ENCODE results near the gene TMED1. TPM values are rescaled to one million over a fixed set of nuclear protein-coding genes. Genes with fewer than 3 reads are reported as not detected.

TMED1 gene
- total and polyA plus RNA-seq, 9 of the 15 experiments (the other 6 are each of a cell fraction or from before 2014, with no cell fraction given): 0.86 to 30.2 (median 23.5) TPM

- no peak for TF ChIP-seq E2F1 (CRISPR knock-in tag; IDR thresholded peaks at IDR 0.05)
- TF ChIP-seq ZNF174 (CRISPR knock-in tag; IDR thresholded peaks at IDR 0.05): no peak
- TF ChIP-seq ZNF699 (CRISPR knock-in tag; IDR thresholded peaks at IDR 0.05; ENCODE audit: insufficient replicate concordance): no peak
- TF ChIP-seq MED1 (CRISPR knock-in tag; IDR thresholded peaks at IDR 0.05; ENCODE audit: borderline replicate concordance): no peak
- no peak for TF ChIP-seq ZNF280A (IDR thresholded peaks at IDR 0.05; ENCODE audit: low read depth, partially characterized antibody)
- no peak for TF ChIP-seq ETS1 (conservative IDR thresholded peaks at IDR 0.05; ENCODE audit: control insufficient read depth, low read depth, low read length)
- no peak for TF ChIP-seq ESRRB (CRISPR knock-in tag; IDR thresholded peaks at IDR 0.05; ENCODE audit: borderline replicate concordance)
Measured at GRCh38 chr19:10850631-10851030, 14.6 kb upstream of the TMED1 start (continued).

Measured in K562 (cell line).